Endothelial cell of umbilical vein (primary cell): ENCODE data around the gene ZPR1.

Experiments
- EZH2 ChIP-seq: IDR thresholded peaks from 2 replicates; pipeline ENCODE4 v1.6.1; 2012; ENCODE audit warnings: borderline replicate concordance, low read depth, mild to moderate bottlenecking, moderate library complexity, low read length, inconsistent platforms; ENCODE audit not compliant: severe bottlenecking
- GATA2 ChIP-seq: IDR thresholded peaks from 2 replicates; pipeline ENCODE4 v1.7.0; 2011; ENCODE audit warnings: low read depth, mild to moderate bottlenecking, moderate library complexity, mixed read lengths, low read length; ENCODE audit not compliant: insufficient read length, insufficient read depth
- POLR2A ChIP-seq: IDR thresholded peaks from 2 replicates; pipeline ENCODE4 v1.6.1; 2012; ENCODE audit warnings: low read depth, mild to moderate bottlenecking, control low read depth, low read length
- TF ChIP-seq, protein P1 (sequence below), 2 donors: IDR thresholded peaks; 1 replicate in 1 of 2; 2 replicates in 1 of 2; pipeline ENCODE4 v1.5.1; 2011; ENCODE audit warnings: low read length in 2 of 2, mild to moderate bottlenecking in 2 of 2, moderate library complexity in 2 of 2, control low read depth in 1 of 2, inconsistent platforms in 1 of 2, low read depth in 1 of 2; ENCODE audit not compliant: insufficient read depth in 1 of 2; ENCODE audit errors: extremely low read depth in 1 of 2

DNA sequence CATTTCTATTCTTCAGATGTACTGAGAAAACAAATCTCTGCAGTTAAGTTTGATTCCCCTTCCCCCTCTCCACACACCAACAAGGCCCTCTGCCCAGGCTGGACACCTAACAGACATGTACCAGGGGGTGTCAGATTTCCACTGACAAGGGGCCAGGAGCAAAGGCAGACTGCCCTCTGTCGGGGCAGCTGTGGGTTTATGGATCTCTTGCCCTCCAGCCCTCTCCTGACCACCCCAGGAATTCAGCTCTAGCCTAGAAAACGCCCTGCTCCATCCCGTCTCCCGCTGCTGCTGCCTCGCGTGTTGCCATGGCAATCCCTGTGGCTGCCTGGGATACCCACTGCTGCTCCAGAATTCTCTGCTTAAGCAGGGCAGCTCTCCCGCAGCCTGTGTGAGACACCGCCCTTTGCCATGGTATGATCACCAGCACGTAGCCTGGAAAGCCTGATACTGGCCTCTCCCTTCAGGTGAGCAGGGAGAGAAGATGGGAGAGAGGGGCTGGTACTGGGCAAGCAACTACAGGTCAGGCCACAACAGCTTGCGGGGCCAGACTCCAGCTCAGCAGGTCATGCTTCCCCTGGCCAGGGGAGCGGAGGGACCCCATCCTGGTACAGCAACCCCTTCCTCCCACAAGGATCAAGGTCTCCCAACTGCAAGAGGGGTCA, 56.6 kb downstream of the ZPR1 start:
- TF ChIP-seq GATA2 (no peak), POLR2A (no peak), EZH2 (no peak)
- TF ChIP-seq, protein P1, sequence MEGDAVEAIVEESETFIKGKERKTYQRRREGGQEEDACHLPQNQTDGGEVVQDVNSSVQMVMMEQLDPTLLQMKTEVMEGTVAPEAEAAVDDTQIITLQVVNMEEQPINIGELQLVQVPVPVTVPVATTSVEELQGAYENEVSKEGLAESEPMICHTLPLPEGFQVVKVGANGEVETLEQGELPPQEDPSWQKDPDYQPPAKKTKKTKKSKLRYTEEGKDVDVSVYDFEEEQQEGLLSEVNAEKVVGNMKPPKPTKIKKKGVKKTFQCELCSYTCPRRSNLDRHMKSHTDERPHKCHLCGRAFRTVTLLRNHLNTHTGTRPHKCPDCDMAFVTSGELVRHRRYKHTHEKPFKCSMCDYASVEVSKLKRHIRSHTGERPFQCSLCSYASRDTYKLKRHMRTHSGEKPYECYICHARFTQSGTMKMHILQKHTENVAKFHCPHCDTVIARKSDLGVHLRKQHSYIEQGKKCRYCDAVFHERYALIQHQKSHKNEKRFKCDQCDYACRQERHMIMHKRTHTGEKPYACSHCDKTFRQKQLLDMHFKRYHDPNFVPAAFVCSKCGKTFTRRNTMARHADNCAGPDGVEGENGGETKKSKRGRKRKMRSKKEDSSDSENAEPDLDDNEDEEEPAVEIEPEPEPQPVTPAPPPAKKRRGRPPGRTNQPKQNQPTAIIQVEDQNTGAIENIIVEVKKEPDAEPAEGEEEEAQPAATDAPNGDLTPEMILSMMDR (IDR thresholded peaks at IDR 0.05; ENCODE audit: extremely low read depth in 1 of 2, insufficient read depth in 1 of 2, low read depth in 1 of 2, low read length in 2 of 2) = no peak
